ENCODE data around the gene UBASH3B.

The UBASH3B gene

GRCh38 chr11:122791836-122792235 is 136.3 kb downstream of the UBASH3B start:
- no peak for DNase-seq

- no peak for DNase-seq
Measured at GRCh38 chr11:122793515-122793914, 138.0 kb downstream of the UBASH3B start.

- no peak for DNase-seq
Measured at GRCh38 chr11:122795307-122795706, 139.8 kb downstream of the UBASH3B start.

- peak; percentile 75 for DNase-seq
Measured at GRCh38 chr11:122796128-122796717, 140.7 kb downstream of the UBASH3B start.

GRCh38 chr11:122797651-122798050 is 142.1 kb downstream of the UBASH3B start:
- no peak for DNase-seq

- no peak for DNase-seq
Measured at GRCh38 chr11:122799406-122800105, 144.0 kb downstream of the UBASH3B start.

GRCh38 chr11:122802876-122803275 is 147.4 kb downstream of the UBASH3B start:
- DNase-seq: no peak

- no peak for DNase-seq
Measured at GRCh38 chr11:122803306-122803705, 147.8 kb downstream of the UBASH3B start.

- DNase-seq: no peak
Measured at GRCh38 chr11:122803716-122804115, 148.2 kb downstream of the UBASH3B start.

GRCh38 chr11:122804161-122804560 is 148.6 kb downstream of the UBASH3B start:
- no peak for DNase-seq

GRCh38 chr11:122804796-122805195 is 149.3 kb downstream of the UBASH3B start:
- no peak for DNase-seq

GRCh38 chr11:122807731-122808477 is 152.4 kb downstream of the UBASH3B start:
- DNase-seq: no peak

GRCh38 chr11:122808478-122808869 is 153.0 kb downstream of the UBASH3B start:
- no peak for DNase-seq

GRCh38 chr11:122809866-122810265 is 154.3 kb downstream of the UBASH3B start:
- no peak for DNase-seq

GRCh38 chr11:122811721-122812120 is 156.2 kb downstream of the UBASH3B start:
- no peak for DNase-seq

GRCh38 chr11:122812638-122813037 is 157.1 kb downstream of the UBASH3B start:
- no peak for DNase-seq

- no peak for DNase-seq
Measured at GRCh38 chr11:122813176-122813893, 157.8 kb downstream of the UBASH3B start.

GRCh38 chr11:122813894-122814270 is 158.4 kb downstream of the UBASH3B start:
- no peak for DNase-seq

- DNase-seq: no peak
Measured at GRCh38 chr11:122814401-122814800, 158.9 kb downstream of the UBASH3B start.

- DNase-seq: no peak
Measured at GRCh38 chr11:122815900-122816299, 160.4 kb downstream of the UBASH3B start.

- DNase-seq: no peak
Measured at GRCh38 chr11:122816761-122817520, 161.4 kb downstream of the UBASH3B start.

GRCh38 chr11:122820158-122820557 is 164.6 kb downstream of the UBASH3B start:
- DNase-seq: no peak

- no peak for DNase-seq
Measured at GRCh38 chr11:122821169-122821568, 165.6 kb downstream of the UBASH3B start.

Data from stimulated activated CD4-positive, alpha-beta T cell treated with anti-CD3 and anti-CD28 coated beads, Interleukin-4, amount 100 ng/mL, for 24 hours (primary cell).